ENCODE results near the gene LZTR1.

LZTR1 gene

GRCh38 chr22:20983081-20983771 is 1.1 kb downstream of the LZTR1 start:
- H3K4me1 ChIP-seq = no peaks in the 10 kb centered on the region
- peak overlapping the region; percentile 93 for H3K4me3 ChIP-seq (ENCODE audit: low read depth, low read length)
- DNase-seq = no peak
- H3K36me3 ChIP-seq = peaks cover 8% of the 10 kb centered on the region
- no peaks in the 10 kb centered on the region for H3K9me3 ChIP-seq
- no peaks in the 10 kb centered on the region for H3K27me3 ChIP-seq
- TF ChIP-seq CTCF (IDR thresholded peaks at IDR 0.05; ENCODE audit: low read depth, low read length) = no peak

- DNase-seq = no peak
- no peaks in the 10 kb centered on the region for H3K9me3 ChIP-seq
- no peak for TF ChIP-seq CTCF (IDR thresholded peaks at IDR 0.05; ENCODE audit: low read depth, low read length)
- peaks cover 14% of the 10 kb centered on the region for H3K36me3 ChIP-seq
- no peaks in the 10 kb centered on the region for H3K4me1 ChIP-seq
- no peak overlapping the region for H3K4me3 ChIP-seq (ENCODE audit: low read depth, low read length)
- no peaks in the 10 kb centered on the region for H3K27me3 ChIP-seq
Observed at GRCh38 chr22:20985720-20986119, 3.6 kb downstream of the LZTR1 start.

GRCh38 chr22:20986365-20986764 is 4.3 kb downstream of the LZTR1 start:
- TF ChIP-seq CTCF (IDR thresholded peaks at IDR 0.05; ENCODE audit: low read depth, low read length) = no peak
- Histone ChIP-seq H3K9me3 (no peaks in the 10 kb centered on the region), H3K27me3 (no peaks in the 10 kb centered on the region), H3K4me3 (ENCODE audit: low read depth, low read length) (no peak overlapping the region), H3K4me1 (no peaks in the 10 kb centered on the region), H3K36me3 (peaks cover 20% of the 10 kb centered on the region)
- DNase-seq = no peak

- Histone ChIP-seq H3K4me3 (ENCODE audit: low read depth, low read length) (no peak overlapping the region), H3K9me3 (no peaks in the 10 kb centered on the region), H3K27me3 (no peaks in the 10 kb centered on the region), H3K36me3 (peaks cover 26% of the 10 kb centered on the region), H3K4me1 (no peaks in the 10 kb centered on the region)
- no peak for DNase-seq
- TF ChIP-seq CTCF (IDR thresholded peaks at IDR 0.05; ENCODE audit: low read depth, low read length) = no peak
Observed at GRCh38 chr22:20987375-20987774, 5.3 kb downstream of the LZTR1 start.

GRCh38 chr22:20988573-20989322 is 6.7 kb downstream of the LZTR1 start:
- H3K36me3 ChIP-seq = peaks cover 39% of the 10 kb centered on the region
- no peaks in the 10 kb centered on the region for H3K4me1 ChIP-seq
- no peak overlapping the region for H3K4me3 ChIP-seq (ENCODE audit: low read depth, low read length)
- H3K9me3 ChIP-seq = no peaks in the 10 kb centered on the region
- TF ChIP-seq CTCF (IDR thresholded peaks at IDR 0.05; ENCODE audit: low read depth, low read length) = no peak
- no peak for DNase-seq
- no peaks in the 10 kb centered on the region for H3K27me3 ChIP-seq
